Mammary epithelial cell (primary cell): ENCODE data around the gene HMCN2.

Source experiments
- EZH2 ChIP-seq: IDR thresholded peaks from 2 replicates; pipeline ENCODE4 v1.6.1; 2012; ENCODE audit warnings: low read length, inconsistent platforms, borderline replicate concordance
- TF ChIP-seq, protein P1 (sequence below), 2 donors: IDR thresholded peaks in 1 of 2; conservative IDR thresholded peaks in 1 of 2; 2 replicates each; pipeline ENCODE4 v1.5.1; 2011 to 2012; ENCODE audit warnings: inconsistent platforms in 2 of 2, low read length in 2 of 2, mild to moderate bottlenecking in 2 of 2, control low read depth in 1 of 2, low read depth in 1 of 2; ENCODE audit not compliant: insufficient read depth in 1 of 2; ENCODE audit errors: extremely low read depth in 1 of 2

DNA sequence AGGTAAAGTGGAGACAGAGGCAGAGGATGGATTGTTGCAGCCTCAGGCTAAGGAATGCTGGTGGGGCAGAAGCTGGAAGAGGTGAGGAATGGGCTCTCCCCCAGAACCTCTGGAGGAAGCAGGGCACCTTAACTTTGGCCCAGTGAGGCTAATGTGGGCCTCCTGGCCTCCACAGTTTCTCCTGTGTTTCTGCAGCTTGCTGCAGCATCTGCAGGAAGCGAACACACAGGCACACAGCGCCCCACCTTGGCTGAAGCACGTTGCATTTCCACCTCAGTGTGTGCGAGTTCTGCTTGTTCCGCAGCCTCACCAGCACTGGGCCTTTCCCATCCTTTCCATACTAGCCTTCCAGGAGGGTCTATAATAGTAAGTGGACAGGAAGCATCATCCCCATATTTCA, 152.0 kb downstream of the HMCN2 start:
- TF ChIP-seq, protein P1, sequence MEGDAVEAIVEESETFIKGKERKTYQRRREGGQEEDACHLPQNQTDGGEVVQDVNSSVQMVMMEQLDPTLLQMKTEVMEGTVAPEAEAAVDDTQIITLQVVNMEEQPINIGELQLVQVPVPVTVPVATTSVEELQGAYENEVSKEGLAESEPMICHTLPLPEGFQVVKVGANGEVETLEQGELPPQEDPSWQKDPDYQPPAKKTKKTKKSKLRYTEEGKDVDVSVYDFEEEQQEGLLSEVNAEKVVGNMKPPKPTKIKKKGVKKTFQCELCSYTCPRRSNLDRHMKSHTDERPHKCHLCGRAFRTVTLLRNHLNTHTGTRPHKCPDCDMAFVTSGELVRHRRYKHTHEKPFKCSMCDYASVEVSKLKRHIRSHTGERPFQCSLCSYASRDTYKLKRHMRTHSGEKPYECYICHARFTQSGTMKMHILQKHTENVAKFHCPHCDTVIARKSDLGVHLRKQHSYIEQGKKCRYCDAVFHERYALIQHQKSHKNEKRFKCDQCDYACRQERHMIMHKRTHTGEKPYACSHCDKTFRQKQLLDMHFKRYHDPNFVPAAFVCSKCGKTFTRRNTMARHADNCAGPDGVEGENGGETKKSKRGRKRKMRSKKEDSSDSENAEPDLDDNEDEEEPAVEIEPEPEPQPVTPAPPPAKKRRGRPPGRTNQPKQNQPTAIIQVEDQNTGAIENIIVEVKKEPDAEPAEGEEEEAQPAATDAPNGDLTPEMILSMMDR (conservative IDR thresholded peaks at IDR 0.05 in 1 of 2, IDR thresholded peaks at IDR 0.05 in 1 of 2; ENCODE audit: extremely low read depth in 1 of 2, insufficient read depth in 1 of 2, low read depth in 1 of 2, low read length in 2 of 2) = no peak
- no peak for TF ChIP-seq EZH2
